IPS-18c (cell line): ENCODE results near the gene LYPD6.

Experiments
- H3K4me3 ChIP-seq: 2 replicates; pipeline ENCODE4 v1.7.0; 2013; ENCODE audit warnings: low read depth, mild to moderate bottlenecking, low read length, moderate library complexity; ENCODE audit not compliant: insufficient read depth
- H3K9me3 ChIP-seq: one replicate; pipeline ENCODE4 v1.6.1; 2013; ENCODE audit warnings: mild to moderate bottlenecking, low read length, moderate library complexity; ENCODE audit not compliant: control insufficient read depth, insufficient read depth

LYPD6 gene

GRCh38 chr2:149334156-149334555 lies 3.8 kb downstream of the LYPD6 start:
- H3K4me3 ChIP-seq: no peak overlapping the region
- no peaks in the 10 kb centered on the region for H3K9me3 ChIP-seq

DNA sequence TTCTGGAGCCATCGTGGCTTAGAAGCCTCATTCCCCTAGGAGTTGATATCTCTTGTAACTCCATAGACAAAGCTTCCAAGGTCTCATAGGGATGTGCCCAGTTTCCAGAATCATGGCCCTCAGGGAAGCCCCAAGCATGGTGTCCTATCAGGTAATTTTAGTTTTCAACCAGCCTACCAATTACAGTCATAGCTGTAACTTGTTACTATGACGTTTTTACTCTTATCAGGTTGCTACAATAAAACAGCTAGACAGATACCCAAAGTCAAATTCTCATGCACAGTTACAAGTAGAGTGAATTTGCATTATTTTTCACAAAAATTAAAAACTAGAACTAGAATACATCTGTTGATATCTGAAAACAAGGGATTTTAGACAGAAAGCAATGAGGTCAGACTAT lies 8.9 kb downstream of the LYPD6 start:
- Histone ChIP-seq H3K4me3 (no peak overlapping the region), H3K9me3 (no peaks in the 10 kb centered on the region)

GRCh38 chr2:149342509-149342908 lies 12.1 kb downstream of the LYPD6 start:
- Histone ChIP-seq H3K9me3 (no peaks in the 10 kb centered on the region), H3K4me3 (no peak overlapping the region)

DNA sequence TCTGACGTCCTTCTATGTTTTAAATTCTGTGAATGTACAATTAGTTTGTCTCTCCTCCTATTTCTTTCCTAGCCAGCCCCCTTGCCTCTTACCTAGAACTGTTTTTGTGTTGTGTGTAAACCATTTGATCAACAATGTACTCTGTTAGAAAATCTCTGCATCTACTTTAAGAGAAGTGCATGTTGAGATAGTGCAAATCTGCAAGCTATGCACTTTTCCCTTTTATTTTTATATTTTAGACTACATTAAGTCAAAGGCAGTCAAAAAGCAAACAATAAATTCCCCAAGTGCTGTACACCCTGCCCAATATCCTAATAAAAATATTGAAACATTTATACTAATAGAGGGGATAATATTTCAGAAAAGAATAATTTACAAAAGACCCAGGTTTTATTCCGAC lies 13.7 kb downstream of the LYPD6 start:
- H3K4me3 ChIP-seq: no peak overlapping the region
- no peaks in the 10 kb centered on the region for H3K9me3 ChIP-seq

- Histone ChIP-seq H3K4me3 (no peak overlapping the region), H3K9me3 (no peaks in the 10 kb centered on the region)
Measured at GRCh38 chr2:149346272-149346671, 15.9 kb downstream of the LYPD6 start.

- Histone ChIP-seq H3K4me3 (no peak overlapping the region), H3K9me3 (no peaks in the 10 kb centered on the region)
Measured at GRCh38 chr2:149348291-149348690, 17.9 kb downstream of the LYPD6 start.

GRCh38 chr2:149353421-149353820 lies 23.0 kb downstream of the LYPD6 start:
- peaks cover 2% of the 10 kb centered on the region for H3K9me3 ChIP-seq
- no peak overlapping the region for H3K4me3 ChIP-seq

- Histone ChIP-seq H3K9me3 (peaks cover 2% of the 10 kb centered on the region), H3K4me3 (no peak overlapping the region)
Measured at GRCh38 chr2:149355716-149356422, 25.5 kb downstream of the LYPD6 start.

DNA sequence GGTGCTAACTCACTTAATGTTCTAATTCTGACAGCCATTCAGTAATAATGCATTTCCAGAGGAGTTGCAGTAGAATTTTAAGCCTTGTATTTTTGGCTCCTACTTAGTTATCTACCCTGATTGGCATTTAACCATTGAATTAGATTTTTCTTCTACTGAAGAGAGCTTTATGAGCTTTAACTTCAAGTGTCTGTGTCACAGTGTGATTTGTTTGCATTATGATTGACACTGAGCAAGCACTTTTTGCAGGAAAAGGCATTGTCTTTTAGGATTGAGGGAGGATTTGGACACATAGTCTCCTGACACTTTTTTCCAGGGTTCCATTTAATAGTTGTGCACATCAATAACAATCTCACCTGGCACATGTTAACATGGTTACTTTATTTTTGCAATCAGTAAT lies 26.7 kb downstream of the LYPD6 start:
- Histone ChIP-seq H3K4me3 (no peak overlapping the region), H3K9me3 (peaks cover 6% of the 10 kb centered on the region)

- Histone ChIP-seq H3K9me3 (peaks cover 6% of the 10 kb centered on the region), H3K4me3 (no peak overlapping the region)
Measured at GRCh38 chr2:149360106-149360505, 29.7 kb downstream of the LYPD6 start.

DNA sequence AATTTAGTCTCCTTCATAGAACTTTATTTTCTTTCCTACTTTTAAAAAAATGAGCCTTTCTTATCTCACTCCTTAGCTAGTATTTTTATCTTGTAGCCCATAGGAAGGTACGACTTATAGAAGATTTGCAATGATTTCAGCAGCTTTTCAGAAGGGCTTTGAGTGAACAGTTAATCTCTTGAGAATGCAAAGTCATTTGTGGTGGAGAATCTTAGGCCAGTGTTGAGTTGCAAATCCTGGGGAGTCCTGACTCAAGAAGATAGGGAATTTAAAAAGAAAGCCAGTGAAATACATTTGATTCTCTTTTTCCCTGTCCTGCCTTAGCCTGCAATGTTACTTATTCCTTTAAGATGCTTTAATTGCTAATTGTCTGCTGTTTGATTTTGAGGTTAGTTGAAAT lies 33.6 kb downstream of the LYPD6 start:
- Histone ChIP-seq H3K4me3 (no peak overlapping the region), H3K9me3 (peaks cover 4% of the 10 kb centered on the region)

DNA sequence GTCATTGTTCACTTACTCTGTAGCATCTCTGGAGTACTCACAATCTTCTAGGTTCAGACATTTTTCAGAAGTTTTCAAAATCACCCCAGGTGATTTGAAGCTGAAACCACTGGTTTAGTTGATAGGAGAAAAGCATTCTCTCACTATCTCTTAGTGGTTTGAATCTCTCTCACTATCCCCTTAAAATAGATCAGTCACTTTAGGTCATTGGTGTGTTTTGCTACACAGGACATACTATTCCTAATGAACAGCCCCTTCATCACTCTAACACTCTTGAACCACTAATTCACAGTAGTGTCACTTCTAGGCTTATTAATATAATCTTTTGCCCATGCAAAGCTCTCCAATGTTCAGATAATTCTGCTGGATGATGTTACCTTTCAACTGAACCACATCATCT lies 34.5 kb downstream of the LYPD6 start:
- Histone ChIP-seq H3K9me3 (peaks cover 4% of the 10 kb centered on the region), H3K4me3 (no peak overlapping the region)

- Histone ChIP-seq H3K4me3 (no peak overlapping the region), H3K9me3 (peaks cover 4% of the 10 kb centered on the region)
Measured at GRCh38 chr2:149365931-149366583, 35.7 kb downstream of the LYPD6 start.

DNA sequence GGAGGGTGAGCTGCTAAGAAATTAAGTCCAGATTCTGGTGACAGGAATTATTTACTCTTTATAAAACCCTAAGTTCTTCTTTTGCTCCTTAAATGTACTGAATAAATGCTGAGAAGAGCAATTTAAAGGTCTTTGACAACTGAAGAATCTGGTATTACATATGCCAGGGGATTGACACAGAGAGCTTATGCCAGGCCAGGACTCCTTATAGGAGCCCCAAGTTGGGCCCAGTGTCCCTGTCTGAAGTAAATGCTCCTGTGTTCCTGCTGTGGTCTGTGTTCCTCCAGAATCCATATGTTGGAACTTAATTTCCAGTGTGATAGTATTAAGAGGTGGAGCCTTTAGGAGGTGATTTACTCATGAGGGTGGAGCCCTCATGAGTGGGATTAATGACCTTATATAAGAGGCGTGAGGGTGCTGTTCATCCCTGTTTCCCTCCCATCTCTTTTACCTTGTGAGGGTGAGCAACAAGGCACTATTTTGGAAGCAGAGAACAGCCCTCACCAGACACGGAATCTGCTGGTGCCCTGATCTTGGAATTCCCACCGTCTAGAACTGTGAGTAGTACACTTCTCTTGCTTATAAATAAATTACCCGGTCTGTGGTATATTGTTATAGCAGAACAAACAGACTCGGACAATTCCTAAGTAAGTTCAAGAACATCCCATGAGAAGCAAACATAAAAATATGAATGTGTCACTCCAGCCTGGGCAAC lies 39.8 kb downstream of the LYPD6 start:
- H3K4me3 ChIP-seq: no peak overlapping the region

DNA sequence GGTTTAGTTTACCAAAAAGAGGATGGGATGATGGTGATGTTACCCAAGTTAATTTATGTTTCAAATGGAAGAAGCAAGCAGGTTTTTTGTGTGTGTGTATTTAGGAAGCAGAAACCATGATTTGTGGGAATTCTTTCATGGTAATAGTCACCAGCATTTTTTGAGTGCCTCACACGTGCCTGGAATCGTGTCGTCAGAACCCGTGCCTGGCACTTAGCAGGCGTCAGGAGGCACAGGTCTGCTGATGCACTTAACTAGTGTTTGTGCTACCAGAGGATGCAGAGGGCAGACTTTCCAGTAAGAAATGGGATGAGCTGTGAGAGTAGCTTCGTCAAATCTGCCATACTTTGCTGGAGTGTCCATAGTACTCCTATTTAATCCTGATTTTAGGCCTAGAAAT lies 41.1 kb downstream of the LYPD6 start:
- H3K9me3 ChIP-seq: no peaks in the 10 kb centered on the region
- no peak overlapping the region for H3K4me3 ChIP-seq

More for the DNA sequence above, 39.8 kb downstream of the LYPD6 start:
- H3K9me3 ChIP-seq: no peaks in the 10 kb centered on the region

GRCh38 chr2:149375801-149376361 lies 45.5 kb downstream of the LYPD6 start:
- no peak overlapping the region for H3K4me3 ChIP-seq
- H3K9me3 ChIP-seq: no peaks in the 10 kb centered on the region

DNA sequence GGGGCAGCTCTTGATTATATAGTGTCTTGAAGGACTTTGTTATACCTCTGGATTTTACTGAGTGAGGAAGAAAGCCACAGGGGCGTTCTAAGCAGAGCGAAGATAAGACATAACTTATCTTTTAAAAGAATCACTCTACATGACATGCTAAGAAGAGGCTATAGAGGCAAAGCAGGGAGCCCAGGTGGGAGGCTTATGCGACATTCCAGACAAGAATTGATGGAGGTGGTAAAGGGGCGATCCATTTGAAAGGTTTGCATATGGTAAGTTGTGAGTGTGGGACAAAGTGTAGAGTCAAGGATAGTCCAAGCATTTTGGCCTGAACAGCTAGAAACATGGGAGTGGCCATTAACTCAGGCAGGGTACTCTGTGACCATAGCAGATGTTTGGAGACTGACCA lies 49.8 kb downstream of the LYPD6 start:
- Histone ChIP-seq H3K4me3 (no peak overlapping the region), H3K9me3 (no peaks in the 10 kb centered on the region)

GRCh38 chr2:149383340-149383739 lies 53.0 kb downstream of the LYPD6 start:
- no peaks in the 10 kb centered on the region for H3K9me3 ChIP-seq
- no peak overlapping the region for H3K4me3 ChIP-seq
